Testis (tissue), 3 donors: ENCODE results near the gene SEZ6L. TPM values are rescaled to one million over a fixed set of nuclear protein-coding genes. Genes with fewer than 3 reads are reported as not detected.

Experiments
- DNase-seq: peaks from one replicate; pipeline ENCODE4 v3.0.0-alpha.2; 2019
- H3K27ac ChIP-seq, 2 donors: fragments of 200-600 bp; sonication (generic); one replicate each; pipeline ENCODE4 v1.5.1; 2019
- H3K27me3 ChIP-seq: fragments of 200-600 bp; sonication (generic); one replicate; pipeline ENCODE4 v1.5.1; 2019
- H3K36me3 ChIP-seq: fragments of 200-600 bp; sonication (generic); one replicate; pipeline ENCODE4 v1.5.1; 2017; ENCODE audit warnings: low read depth; ENCODE audit errors: missing control alignments
- H3K4me1 ChIP-seq: fragments of 200-600 bp; sonication (generic); one replicate; pipeline ENCODE4 v1.5.1; 2019
- H3K4me3 ChIP-seq, 2 donors: fragments of 200-600 bp; sonication (generic); one replicate each; pipeline ENCODE4 v1.5.1; 2017 to 2019
- H3K9me3 ChIP-seq: fragments of 200-600 bp; sonication (generic); one replicate; pipeline ENCODE4 v1.5.1; 2017
- CTCF ChIP-seq, 3 experiments: fragments of 450-650 bp in 2 of 3; fragments of 200-600 bp in 1 of 3; sonication (generic) in 1 of 3; IDR thresholded peaks; one replicate each; pipeline ENCODE4 v1.5.1; 2016 to 2019; ENCODE audit warnings: antibody characterized with exemption in 3 of 3, mild to moderate bottlenecking in 2 of 3, moderate library complexity in 1 of 3
- POLR2A ChIP-seq: fragments of 450-650 bp; IDR thresholded peaks from one replicate; pipeline ENCODE4 v1.6.1; 2017; ENCODE audit warnings: antibody characterized with exemption, mild to moderate bottlenecking, moderate library complexity
- WGBS, 2 donors: methylation state at CpG; one replicate each; pipeline ENCODE4 v1.1.5; 2018; 5-methylcytosine and 5-hydroxymethylcytosine counted together
- intact Hi-C: fragments of 100-400 bp; cut with DNase I; formaldehyde crosslinking; loops from one replicate; pipeline ENCODE4 v1.15.1; 2023; ENCODE audit warnings: low total_unique reads
- polyA plus RNA-seq: library from polyadenylated mRNA; stranded (reverse); fragments of 350-450 nt; fragmentation: Illumina TruSeq; extraction: RNeasy Lipid Tissue Mini Kit (QIAGEN cat#74804); gene quantifications from one replicate; pipeline ENCODE4 v1.2.3, GENCODE V29; 2014; ENCODE audit warnings: low read depth, low replicate concordance; ENCODE audit not compliant: insufficient read depth
- total RNA-seq, 2 donors: library from RNA; depleted of rRNA; stranded (reverse); fragments of >200 nt; gene quantifications; one replicate each; pipeline ENCODE4 v1.2.3, GENCODE V29; 2016

Gene SEZ6L
- total and polyA plus RNA-seq, 3 donors from 2014 or later = 0.69 to 1.4 (median 0.71) TPM

GRCh38 chr22:26213826-26214225, 44.6 kb downstream of the SEZ6L start:
- intact Hi-C loops = no loop called here
- H3K27me3 ChIP-seq = no peaks in the 10 kb centered on the region
- H3K4me3 ChIP-seq = no peak overlapping the region
- DNase-seq = no peak
- 73 to 80% methylated on average over 1 of the region's 1 CpG for whole genome bisulfite sequencing, 2 donors
- no peaks in the 10 kb centered on the region for H3K36me3 ChIP-seq
- H3K9me3 ChIP-seq = no peaks in the 10 kb centered on the region
- H3K4me1 ChIP-seq = no peaks in the 10 kb centered on the region
- TF ChIP-seq POLR2A (no peak), CTCF (IDR thresholded peaks at IDR 0.05) (no peak)
- no peak overlapping the region for H3K27ac ChIP-seq

- no peak for DNase-seq
- Histone ChIP-seq H3K4me1 (no peaks in the 10 kb centered on the region), H3K9me3 (no peaks in the 10 kb centered on the region), H3K4me3 (no peak overlapping the region), H3K27me3 (no peaks in the 10 kb centered on the region), H3K36me3 (no peaks in the 10 kb centered on the region), H3K27ac (no peak overlapping the region)
- 78 to 83% methylated on average over 4 of the region's 4 CpGs for WGBS, 2 donors
- TF ChIP-seq CTCF (IDR thresholded peaks at IDR 0.05) = no peak
- TF ChIP-seq POLR2A = no peak
- intact Hi-C loops = no loop called here
These were observed 45.2 kb downstream of the SEZ6L start for GRCh38 chr22:26214466-26214865.

- no peaks in the 10 kb centered on the region for H3K27me3 ChIP-seq
- no peaks in the 10 kb centered on the region for H3K4me1 ChIP-seq
- no peaks in the 10 kb centered on the region for H3K9me3 ChIP-seq
- no peak for TF ChIP-seq POLR2A
- TF ChIP-seq CTCF (IDR thresholded peaks at IDR 0.05) = no peak
- H3K27ac ChIP-seq = no peak overlapping the region
- H3K4me3 ChIP-seq = no peak overlapping the region
- no peaks in the 10 kb centered on the region for H3K36me3 ChIP-seq
- no peak for DNase-seq
- 18 to 24% methylated on average over 7 of the region's 7 CpGs for WGBS, 2 donors
- intact Hi-C loops = no loop called here
These were observed 46.5 kb downstream of the SEZ6L start for GRCh38 chr22:26215736-26216135.

- intact Hi-C loops = no loop called here
- Histone ChIP-seq H3K4me1 (no peaks in the 10 kb centered on the region), H3K36me3 (no peaks in the 10 kb centered on the region), H3K27ac (no peak overlapping the region), H3K4me3 (no peak overlapping the region), H3K9me3 (no peaks in the 10 kb centered on the region), H3K27me3 (no peaks in the 10 kb centered on the region)
- TF ChIP-seq CTCF (IDR thresholded peaks at IDR 0.05) = no peak
- WGBS, 2 donors = 65 to 71% methylated on average over 5 of the region's 5 CpGs
- no peak for DNase-seq
These were observed 55.9 kb downstream of the SEZ6L start for GRCh38 chr22:26225207-26225606.

- H3K36me3 ChIP-seq = no peaks in the 10 kb centered on the region
- intact Hi-C loops = no loop called here
- H3K27ac ChIP-seq = no peak overlapping the region
- H3K27me3 ChIP-seq = no peaks in the 10 kb centered on the region
- no peak overlapping the region for H3K4me3 ChIP-seq
- no peak for DNase-seq
- WGBS, 2 donors = 85 to 94% methylated on average over 7 of the region's 7 CpGs
- H3K4me1 ChIP-seq = no peaks in the 10 kb centered on the region
- H3K9me3 ChIP-seq = no peaks in the 10 kb centered on the region
- TF ChIP-seq POLR2A = no peak
- TF ChIP-seq CTCF (IDR thresholded peaks at IDR 0.05) = no peak
These were observed 57.5 kb downstream of the SEZ6L start for GRCh38 chr22:26226538-26227297.
